Skeletal muscle cell (primary cell): Measurements from ENCODE around the gene SLC6A20.

ENCODE experiments used
- DNase-seq: peaks from one replicate; pipeline ENCODE4 v3.0.0-alpha.2; 2010; ENCODE audit warnings: low read depth
- H3K4me3 ChIP-seq: 2 replicates; pipeline ENCODE4 v1.5.1; 2011; ENCODE audit warnings: low read depth, mild to moderate bottlenecking, control low read depth, low read length, moderate library complexity

The SLC6A20 gene

DNA sequence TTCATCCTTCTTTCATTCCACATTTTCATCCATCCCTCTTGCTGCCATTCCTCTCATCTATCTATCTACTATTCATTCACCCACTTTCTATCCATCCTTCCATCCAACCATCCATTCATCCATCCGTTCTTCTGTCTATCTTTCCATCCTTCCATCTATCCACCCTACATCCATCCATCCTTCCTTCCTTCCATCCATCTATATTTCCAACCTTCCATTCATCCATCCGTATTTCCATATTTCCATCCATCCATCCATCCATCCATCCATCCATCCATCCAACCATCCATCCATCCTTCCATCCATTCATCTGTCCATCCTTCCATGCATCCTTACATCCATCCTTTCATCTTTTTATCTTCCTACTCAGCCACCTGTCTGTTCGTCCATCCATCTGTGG is 14.0 kb downstream of the SLC6A20 start:
- DNase-seq, result no peak

DNA sequence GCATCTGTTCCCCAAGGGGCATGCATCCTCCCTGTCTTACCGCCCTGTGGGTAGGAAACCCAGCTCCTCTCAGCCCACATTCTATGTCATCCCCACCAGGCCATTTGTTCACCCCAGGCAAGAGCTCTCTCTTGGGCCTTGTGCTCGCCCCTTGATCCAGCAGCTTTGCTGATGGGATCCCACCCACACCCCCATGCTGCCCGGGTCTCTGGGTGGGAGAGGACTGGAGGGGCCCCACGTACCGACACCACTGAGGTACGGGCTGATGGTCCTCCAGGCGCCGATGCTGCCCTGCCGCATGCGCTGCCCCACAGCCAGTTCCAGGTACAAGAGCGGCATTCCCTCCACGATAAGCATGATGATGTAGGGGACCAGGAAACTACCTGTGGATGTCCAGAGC is 14.5 kb downstream of the SLC6A20 start:
- DNase-seq, result no peak

More for the DNA sequence above, 14.0 kb downstream of the SLC6A20 start:
- no peak overlapping the region for H3K4me3 ChIP-seq

GRCh38 chr3:45781271-45781670 is 15.1 kb downstream of the SLC6A20 start:
- no peak for DNase-seq

More for the DNA sequence above, 14.5 kb downstream of the SLC6A20 start:
- no peak overlapping the region for H3K4me3 ChIP-seq

DNA sequence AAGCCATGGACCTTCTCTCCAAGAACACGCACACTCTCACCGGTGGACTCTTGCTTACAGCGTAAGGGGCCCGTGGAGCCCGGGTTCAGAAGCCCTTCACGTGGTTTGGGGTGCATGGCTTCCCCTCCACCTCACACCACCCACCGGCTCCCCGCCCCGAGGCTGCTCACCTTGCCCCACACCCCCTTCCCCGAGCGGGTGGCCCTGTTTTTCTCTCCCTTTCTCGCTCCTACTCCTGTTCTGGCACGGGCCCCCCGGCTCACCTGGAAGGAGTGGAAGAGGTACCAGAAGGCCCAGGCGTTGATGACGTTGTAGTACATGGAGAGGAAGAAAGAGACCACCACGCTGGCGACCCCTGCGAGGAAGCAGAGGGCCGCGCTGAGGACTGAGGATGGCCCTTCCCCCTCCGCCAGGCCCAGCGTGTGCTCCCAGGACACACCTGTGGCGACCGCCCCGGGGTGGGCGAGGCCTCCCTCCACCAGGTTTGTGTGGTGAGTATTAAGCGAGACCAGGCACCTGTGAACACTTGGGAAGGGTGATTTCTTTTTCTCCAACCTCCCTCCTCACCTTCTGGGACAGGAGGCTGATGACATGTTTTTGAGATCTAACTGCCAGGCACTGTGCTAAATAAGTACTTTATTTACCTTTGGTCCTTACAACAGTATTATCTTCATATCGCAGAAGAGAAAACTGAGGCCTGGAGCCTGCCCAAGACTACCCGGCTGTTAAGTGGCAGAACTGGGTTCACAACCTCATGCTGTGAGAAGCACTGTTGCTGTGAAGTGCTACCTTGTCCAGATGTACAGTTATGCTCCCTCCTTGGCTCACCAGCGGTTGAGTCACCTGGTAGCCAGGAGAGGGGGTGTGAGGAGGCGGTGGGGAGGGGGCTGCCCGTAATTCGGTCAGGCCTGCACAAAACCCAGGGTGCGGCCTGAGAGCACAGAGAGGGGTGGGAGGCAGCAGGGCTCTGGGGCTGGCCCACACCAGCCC is 16.3 kb downstream of the SLC6A20 start:
- DNase-seq, result no peak

More at GRCh38 chr3:45781271-45781670, 15.1 kb downstream of the SLC6A20 start:
- no peak overlapping the region for H3K4me3 ChIP-seq

GRCh38 chr3:45778761-45779201 is 17.6 kb downstream of the SLC6A20 start:
- H3K4me3 ChIP-seq, result no peak overlapping the region
- DNase-seq, result no peak

More for the DNA sequence above, 16.3 kb downstream of the SLC6A20 start:
- no peak overlapping the region for H3K4me3 ChIP-seq

GRCh38 chr3:45777746-45778386 is 18.5 kb downstream of the SLC6A20 start:
- DNase-seq, result no peak

DNA sequence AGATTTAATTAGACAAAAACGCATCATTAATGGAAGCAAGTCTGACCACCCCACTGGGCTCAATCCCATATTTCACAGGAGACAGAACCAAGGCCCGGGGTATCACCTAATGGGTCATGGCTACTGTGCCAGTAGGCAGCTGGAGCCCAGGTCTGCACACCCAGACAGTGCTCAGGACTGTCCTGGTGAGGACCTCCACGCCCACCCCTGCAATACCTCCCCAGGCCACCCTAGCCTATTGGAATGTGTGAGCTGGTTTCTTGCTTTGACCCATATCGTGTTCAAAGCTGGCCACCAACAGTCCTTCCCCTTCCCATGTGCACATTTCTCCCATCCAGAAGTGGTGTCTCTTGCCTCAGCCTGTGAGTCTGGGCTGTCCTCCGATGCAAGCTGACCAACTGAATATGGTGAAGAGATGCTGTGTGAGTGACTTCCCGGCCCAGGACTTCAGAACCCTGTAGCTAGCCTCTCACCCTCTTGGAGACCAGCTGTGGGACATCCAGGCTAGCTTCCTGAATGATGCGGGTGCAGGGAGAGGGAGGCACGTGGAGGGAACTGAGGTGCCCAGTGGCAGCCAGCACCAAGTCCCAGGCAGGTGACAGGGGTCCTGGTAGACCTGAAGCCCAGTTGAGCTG is 19.1 kb downstream of the SLC6A20 start:
- DNase-seq, result no peak
- no peak overlapping the region for H3K4me3 ChIP-seq

More at GRCh38 chr3:45777746-45778386, 18.5 kb downstream of the SLC6A20 start:
- no peak overlapping the region for H3K4me3 ChIP-seq

DNA sequence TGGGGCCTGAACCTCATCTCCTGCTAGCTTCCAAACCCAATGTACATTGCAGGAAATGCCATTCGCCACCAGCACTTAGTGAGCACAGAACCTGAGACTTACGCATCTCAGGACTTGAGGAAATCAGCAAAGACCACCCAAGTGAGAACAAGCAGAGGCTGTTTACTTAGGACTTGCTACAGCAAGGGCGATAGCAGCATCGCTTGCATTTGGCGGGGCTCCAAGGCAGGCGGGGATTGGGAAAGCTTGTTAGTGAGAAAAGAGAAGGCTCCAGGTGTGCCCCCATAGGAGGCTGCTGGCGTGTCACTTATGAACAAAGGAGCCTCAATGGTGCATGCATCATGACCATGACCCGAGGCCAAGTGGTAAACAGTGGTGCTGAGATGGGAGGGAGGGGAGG is 19.7 kb downstream of the SLC6A20 start:
- no peak for DNase-seq
- H3K4me3 ChIP-seq, result no peak overlapping the region

GRCh38 chr3:45776301-45776595 is 20.1 kb downstream of the SLC6A20 start:
- DNase-seq, result no peak
- no peak overlapping the region for H3K4me3 ChIP-seq

GRCh38 chr3:45775571-45776300 is 20.6 kb downstream of the SLC6A20 start:
- H3K4me3 ChIP-seq, result no peak overlapping the region
- no peak for DNase-seq

- DNase-seq, result no peak
- no peak overlapping the region for H3K4me3 ChIP-seq
Measured at GRCh38 chr3:45774581-45775521, 21.5 kb downstream of the SLC6A20 start.

GRCh38 chr3:45773714-45774449 is 22.5 kb downstream of the SLC6A20 start:
- H3K4me3 ChIP-seq, result no peak overlapping the region
- DNase-seq, result no peak

DNA sequence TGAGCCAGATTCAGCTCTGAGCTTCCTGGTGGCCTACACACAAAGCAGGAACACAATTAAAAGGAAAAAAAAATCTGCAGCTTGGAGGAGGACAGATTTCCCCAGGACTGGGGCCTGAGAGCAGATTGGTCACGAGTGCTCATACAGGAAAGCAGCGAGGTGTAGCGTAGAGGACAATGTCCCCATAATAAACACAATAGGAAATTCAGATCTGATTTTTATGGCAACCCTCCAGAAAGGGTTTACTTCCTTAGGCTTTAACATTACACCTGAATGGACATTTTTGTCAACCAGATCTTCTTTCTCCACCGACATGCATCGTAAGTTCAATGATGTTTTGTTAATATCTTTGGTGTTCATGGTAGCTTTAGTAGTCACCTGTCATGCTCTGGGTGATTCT is 23.3 kb downstream of the SLC6A20 start:
- no peak for DNase-seq

GRCh38 chr3:45772341-45773035 is 23.8 kb downstream of the SLC6A20 start:
- no peak for DNase-seq
- H3K4me3 ChIP-seq, result no peak overlapping the region

More for the DNA sequence above, 23.3 kb downstream of the SLC6A20 start:
- H3K4me3 ChIP-seq, result no peak overlapping the region

DNA sequence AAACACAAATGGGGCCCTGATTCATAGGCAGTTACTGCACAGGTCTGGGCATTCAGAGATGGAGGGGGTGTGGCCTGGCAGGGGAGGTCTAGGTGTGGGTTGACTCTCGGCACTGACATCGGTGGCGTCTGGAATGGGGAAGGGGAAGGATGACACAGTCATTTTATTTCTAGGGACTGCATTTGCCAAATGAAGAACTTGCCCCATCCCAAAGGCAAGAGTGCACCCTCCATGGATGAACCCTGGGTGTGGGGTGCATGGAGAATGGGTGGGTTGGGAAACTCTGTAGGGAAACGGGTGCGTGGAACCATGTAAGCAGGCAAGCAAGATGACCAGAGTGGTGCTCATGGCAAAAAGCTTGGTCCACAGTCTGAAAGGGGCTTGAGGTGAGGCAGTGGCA is 24.5 kb downstream of the SLC6A20 start:
- no peak overlapping the region for H3K4me3 ChIP-seq
- no peak for DNase-seq

DNA sequence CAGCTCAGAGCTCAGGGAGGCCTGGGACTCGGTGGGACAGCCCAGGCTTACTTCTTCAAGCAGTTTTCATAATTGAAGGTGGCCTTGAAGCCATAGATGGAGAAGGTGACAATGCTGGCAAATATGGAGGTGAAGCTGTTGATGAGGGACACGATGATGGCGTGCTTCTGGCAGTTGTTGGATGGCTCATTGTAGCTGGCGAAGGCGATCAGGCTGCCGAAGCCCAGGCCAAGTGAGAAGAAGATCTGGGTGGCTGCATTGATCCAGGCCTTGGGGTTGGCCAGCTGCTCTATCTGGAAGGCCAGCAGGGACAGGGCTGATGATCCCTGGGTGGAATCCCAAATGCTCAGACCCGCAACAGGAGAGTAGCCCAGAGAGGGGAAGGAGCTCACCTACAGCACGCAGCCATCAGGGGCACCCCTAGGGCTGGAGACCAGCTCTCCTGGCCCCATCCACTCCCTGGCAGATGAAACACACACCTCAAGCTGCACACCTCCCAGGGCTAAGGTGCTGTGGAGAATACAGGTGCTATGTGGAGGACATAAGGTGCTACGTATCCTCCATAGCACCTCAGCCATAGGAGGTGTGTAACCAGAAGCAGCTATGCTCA is 25.1 kb downstream of the SLC6A20 start:
- no peak for DNase-seq
- no peak overlapping the region for H3K4me3 ChIP-seq

GRCh38 chr3:45765958-45766357 is 30.4 kb downstream of the SLC6A20 start:
- no peak overlapping the region for H3K4me3 ChIP-seq
- no peak for DNase-seq
